ENCODE data around the gene DGLUCY.
A peak's percentile ranks its signal among the peaks of the same experiment; 100 is the strongest.
"Not testable (repeated sequence)": the region's sequence is repeated elsewhere in the genome, so short reads cannot be mapped to it uniquely, and the experiment has no call there.

The DGLUCY gene

DNA sequence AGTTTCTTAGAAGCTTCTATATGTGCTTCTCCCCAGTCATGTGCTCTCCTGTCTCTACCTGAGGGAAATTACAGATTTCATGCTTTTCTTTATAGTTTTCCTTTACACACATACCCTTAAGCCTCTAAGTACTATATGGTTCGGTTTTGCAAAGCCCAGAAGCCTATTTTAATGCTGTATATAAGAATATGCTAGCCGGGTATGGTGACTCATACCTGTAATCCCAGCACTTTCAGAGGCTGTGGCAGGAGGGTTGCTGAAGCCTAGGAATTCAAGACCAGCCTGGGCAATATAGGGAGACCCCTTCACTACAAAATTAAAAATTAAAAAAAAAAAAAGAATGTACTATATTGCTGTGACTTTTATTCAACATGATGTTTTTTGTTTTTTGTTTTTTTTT, 15.4 kb downstream of the DGLUCY start:
- FAIRE-seq: no peak
- DNase-seq (ENCODE audit: extremely low spot score, insufficient read length, low read depth): no peak

DNA sequence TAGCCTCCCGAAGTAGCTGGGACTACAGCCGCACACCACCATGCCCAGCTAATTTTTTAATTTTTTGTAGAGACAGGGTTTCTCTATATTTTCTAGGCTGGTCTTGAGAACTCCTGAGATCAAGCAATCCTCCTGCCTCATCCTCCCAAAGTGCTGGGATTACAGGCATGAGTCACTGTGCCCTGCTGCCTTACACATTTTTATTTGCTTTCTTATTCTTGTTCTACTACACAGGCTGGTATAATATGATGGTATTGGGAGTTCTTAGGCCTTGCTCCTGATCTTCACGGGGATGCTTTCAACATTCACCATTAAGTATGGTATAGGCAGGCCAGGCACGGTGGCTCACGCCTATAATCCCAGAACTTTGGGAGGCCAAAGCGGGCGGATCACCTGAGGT, 21.2 kb downstream of the DGLUCY start:
- no peak for FAIRE-seq
- DNase-seq (ENCODE audit: extremely low spot score, insufficient read length, low read depth): no peak

DNA sequence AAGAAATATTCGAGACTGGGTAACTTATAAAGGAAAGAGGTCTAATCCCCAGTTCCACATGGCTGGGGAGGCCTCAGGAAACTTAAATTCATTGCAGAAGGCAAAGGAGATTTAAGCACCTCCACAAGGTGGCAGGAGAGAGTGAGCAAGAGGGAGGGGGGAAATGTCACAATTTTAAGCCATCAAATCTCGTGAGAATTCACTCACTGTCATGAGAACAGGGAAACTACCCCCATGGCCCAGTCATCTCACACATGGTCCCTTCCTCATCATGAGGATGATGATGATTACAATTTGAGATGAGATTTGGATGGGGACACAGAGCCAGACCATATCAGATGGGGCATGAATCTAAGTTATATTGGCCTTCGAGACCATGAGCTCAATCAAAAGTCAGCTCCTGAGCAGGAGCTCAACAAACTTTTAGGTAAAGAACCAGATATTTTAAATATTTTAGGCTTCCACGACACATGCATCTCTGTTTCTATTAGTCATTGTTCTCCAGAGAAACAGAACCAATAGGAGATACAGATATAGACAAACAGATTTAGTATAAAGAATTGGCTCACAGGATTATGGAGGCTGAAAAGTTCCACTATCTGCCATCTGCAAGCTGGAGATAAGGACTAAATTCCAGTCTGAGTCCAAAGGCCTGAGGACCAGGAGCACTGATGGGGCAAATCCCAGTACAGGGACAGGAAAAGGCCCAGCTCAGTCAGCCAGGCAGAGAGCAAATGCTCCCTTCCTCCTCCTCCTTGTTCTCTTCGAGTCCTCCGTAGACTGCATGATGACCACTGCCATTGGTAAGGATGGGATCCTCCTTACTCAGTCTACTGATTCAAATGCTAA, 24.9 kb downstream of the DGLUCY start:
- no peak for DNase-seq (ENCODE audit: extremely low spot score, insufficient read length, low read depth)
- FAIRE-seq: peak; percentile 61

DNA sequence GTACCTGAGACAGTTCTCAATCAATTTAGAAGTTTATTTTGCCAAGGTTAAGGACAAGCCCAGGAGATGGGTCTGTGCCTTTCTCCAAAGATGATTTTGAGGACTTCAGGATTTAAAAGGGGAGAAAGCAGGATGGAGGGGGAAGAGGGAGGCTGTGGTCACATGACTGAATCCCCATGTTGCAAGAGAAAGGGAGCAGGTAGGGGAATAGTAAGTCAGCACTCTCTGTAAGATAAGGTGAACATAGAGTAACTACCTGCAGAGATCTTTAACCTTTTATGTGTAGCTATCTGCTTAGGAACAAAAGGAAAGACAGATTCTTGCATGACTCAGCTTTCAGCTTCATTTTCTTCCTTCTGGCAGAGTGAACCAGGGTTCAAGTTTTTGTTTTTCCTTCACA, 25.9 kb downstream of the DGLUCY start:
- FAIRE-seq: no peak

DNA sequence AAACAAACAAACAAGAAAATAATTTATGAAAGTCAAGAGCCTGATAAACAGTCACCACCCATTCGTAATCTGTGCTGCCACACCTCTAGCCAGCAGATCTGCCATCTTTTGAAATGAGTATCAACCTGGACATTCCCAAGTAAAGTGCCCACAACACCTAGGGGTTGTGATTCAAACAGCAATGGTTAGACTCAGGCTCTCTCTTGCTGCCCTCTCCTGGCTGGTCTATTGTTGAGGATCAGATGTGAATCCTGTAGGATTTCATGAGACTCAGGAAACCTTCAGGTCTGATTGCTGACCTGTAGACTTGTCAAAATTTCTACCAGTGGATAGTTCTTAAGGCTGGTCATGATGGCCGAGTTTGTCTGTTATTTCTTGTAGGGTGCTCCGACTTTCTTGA, 26.8 kb downstream of the DGLUCY start:
- no peak for DNase-seq (ENCODE audit: extremely low spot score, insufficient read length, low read depth)
- FAIRE-seq: no peak

More for the DNA sequence above, 25.9 kb downstream of the DGLUCY start:
- no peak for DNase-seq (ENCODE audit: extremely low spot score, insufficient read length, low read depth)

DNA sequence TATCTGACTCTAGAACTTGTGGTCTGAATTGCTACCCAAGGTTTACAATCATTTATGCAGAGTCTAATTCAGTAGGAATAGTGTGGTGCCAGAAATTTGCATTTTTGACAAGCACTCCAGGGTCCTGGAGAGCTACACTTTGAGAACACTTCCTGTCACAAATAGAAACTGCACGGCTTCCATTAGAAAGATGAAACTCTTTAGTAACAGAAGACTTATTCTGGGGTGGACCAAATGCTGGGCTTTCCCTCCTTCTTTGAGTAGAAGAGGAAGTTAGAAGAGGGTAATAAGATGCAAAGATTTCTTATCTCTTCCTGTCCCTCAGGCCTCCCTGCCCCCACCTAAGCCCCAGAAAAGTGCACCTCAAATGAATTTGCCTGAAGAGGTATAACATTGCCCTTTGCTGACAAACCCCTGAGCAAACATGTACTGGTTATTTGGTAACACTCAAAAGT, 28.4 kb downstream of the DGLUCY start:
- DNase-seq (ENCODE audit: extremely low spot score, insufficient read length, low read depth) (peak; percentile 49), FAIRE-seq (peak; percentile 81)

DNA sequence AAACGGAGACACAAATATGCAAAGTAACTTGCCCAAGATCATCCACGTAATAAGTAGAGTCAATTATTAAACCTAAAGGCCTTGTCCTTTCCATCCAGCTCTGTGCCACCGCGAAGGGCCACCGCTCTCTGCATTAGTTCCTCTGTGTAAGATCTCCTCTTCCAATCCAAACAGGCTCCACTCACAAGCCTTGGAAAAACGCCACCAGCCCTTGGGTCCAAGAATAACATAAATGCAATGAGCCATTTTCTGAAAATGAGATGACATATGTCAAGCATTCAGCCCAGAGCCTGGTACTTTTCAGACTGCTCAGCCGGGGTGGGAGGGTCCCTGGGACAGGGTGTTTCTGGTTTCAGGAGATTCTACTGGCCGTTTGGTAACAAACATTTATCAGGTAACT, 30.0 kb downstream of the DGLUCY start:
- DNase-seq (ENCODE audit: extremely low spot score, insufficient read length, low read depth) (no peak), FAIRE-seq (no peak)

DNA sequence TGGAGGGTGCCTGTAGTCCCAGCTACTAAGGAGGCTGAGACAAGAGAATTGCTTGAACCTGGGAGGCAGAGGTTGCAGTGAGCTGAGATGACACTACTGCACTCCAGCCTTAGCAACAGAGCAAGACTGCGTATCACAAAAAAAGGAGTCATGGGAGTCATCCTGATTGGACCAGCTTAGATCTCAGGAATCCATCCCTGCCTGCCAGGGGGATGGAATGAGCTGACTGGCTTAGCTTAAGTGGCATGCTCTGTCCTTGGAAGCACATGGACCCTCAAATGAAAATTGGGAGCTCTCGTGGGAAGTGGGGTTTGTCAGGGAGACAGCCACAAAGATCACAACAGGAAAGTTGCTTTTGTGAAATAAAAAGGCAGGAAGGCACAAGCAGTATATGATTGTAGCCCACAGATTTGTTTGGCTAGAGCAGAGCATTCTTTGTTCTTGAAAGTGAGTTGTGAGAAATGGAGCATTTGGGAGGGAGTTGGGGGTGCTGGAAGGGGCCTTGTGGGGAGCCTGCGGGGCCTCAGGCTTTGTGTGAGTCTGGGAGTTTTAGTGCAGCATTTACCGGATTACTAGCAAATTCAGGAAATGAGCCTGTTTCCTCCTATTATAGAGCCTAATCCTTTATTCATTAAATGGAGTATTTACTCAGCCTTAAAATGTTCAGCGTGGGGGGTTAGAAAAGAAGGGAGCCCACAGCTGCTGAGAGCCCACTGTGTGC, 30.7 kb downstream of the DGLUCY start:
- FAIRE-seq (no peak), DNase-seq (ENCODE audit: extremely low spot score, insufficient read length, low read depth) (no peak)

DNA sequence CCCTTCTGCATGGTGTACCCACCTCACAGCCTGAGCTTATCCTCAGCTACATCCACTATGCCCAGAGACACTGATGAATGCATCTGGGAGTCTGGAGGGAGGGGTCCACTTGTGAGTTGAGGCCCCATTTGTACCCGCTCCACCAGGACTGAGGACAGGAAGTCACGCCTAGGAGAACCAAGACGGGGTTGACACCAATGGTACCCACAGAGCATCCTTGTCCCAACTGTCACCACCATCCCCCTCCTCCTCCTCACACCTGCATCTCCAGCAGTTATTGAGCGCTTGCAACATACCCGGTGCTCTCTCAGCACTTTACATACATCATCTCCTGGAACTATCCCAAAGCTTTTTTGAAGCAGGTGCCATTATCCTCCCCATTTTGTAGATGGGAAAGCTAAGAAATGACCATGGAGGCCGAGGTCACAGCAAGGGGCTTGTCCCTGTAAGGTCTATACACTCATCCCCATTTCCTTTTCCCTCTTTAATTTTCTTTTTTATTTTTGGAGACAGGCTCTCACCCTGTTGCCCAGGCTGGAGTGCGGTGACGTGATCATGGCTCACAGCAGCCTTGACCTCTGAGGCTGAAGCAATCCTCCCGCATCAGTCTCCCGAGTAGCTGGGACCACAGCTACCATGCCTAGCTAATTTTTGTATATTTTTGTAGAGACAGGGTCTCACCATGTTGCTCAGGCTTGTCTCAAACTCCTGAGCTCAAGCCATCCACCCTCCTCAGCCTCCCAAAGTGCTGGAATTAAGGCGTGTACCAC, 31.7 kb downstream of the DGLUCY start:
- DNase-seq (ENCODE audit: extremely low spot score, insufficient read length, low read depth) (no peak), FAIRE-seq (no peak)

DNA sequence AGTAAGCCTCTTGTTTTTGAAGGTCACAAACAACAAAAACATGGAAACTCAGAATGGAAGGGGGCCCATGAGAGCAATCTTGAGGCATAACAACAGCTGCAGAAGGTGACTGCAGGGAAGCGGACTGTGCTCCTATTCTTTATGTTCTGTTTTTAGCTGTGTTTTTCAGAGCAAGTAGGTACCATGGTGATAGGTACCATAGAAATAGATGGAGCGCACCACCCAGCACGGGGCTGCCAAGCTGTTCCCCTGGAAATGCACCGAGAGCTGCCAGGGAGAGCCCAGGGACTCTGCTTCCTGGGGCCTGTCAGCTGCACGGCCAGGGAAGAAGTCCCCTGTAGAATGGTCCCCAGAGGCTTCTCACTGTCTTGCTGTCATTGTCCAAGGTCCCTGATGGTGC, 32.8 kb downstream of the DGLUCY start:
- DNase-seq (ENCODE audit: extremely low spot score, insufficient read length, low read depth) (no peak), FAIRE-seq (no peak)

DNA sequence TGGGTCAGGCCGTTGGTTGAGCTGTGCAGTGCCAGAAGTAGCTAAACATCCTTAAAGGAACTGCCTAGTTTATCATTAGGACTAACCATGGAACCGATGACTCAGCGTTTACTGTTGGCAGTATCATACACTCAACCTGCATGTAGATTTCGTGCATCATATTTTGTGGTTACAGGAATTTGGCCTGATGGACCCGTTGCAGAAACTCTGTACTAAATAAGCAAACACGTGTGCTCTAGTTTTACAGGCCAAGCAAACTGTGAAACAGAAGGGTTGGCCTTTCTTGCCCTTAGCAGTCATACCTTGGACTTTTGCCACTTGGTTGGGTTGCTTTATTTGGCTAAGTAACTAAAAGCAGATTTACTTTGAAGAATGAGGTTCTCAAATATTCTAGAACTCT, 35.6 kb downstream of the DGLUCY start:
- DNase-seq (ENCODE audit: extremely low spot score, insufficient read length, low read depth) (no peak), FAIRE-seq (no peak)

DNA sequence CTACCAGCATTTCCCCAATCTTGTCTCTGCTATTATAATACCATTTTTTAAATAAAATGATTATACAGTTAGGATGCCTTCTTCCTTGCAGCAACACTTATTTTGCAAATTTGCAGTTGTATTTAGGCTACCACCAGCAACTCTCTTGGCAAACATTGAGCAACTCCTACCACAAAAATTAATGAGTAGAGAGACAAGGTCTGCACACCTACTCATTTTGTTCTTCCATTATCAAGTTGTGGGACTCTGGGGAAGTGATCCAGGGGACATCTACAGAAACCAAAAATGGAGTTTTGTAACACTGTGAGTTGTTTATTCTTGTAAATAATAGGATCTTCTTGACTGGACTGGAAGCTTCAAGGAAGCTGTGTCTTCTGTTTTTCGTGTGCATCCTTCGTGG, 38.6 kb downstream of the DGLUCY start:
- FAIRE-seq (no peak), DNase-seq (ENCODE audit: extremely low spot score, insufficient read length, low read depth) (no peak)

DNA sequence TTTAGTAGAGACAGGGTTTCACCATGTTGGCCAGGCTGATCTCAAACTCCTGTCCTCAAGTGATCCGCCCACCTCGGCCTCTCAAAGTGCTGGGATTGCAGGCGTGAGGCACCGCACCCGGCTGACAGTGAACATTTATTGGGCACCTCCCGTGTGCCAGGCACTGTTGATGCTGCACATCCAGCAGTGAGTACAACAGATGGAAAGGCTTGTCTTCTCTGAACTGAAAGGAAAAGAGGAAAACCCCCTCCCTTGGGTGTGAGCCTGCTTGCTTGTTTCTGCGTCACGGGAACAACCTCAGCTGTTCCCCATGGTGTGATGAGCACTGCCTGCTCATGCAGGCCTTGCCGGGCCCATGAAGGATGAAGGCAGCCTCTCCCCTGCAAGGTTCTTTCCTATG, 39.5 kb downstream of the DGLUCY start:
- no peak for DNase-seq (ENCODE audit: extremely low spot score, insufficient read length, low read depth)
- no peak for FAIRE-seq

DNA sequence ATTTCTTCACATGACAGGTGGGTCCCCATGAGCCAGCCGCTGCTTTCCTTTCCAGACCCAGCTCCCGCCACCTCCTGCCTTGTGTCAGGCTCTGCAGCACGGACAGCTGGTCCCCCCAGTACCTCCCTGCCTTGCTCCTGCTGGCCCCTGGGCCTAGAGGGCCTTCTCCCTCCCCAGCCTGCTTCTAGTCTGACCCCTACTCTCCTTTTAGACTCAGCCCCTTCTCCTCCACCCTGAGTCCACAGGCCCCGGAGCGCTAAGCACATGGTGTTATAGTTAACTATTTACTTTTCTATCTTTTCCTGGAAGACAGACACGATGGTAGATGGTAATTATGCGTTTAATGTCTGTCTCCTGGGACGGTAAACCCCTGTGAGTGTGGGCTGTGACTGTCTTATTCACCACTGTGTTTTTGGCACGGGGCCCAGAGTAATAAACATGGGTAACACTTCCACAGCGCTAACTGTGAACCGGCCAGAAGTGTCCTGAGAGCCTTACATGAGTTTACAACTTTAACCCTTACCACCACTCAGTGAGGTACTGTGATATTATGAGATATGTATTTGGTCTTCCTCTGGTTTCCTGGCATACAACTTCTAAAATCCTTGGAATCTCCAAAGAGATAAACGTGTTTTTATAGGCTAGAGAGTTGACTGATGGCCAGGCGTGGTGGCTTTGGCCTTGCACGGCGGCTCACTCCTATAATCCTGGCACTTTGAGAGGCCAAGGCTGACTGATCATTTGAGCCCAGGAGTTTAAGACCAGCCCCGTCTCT, 41.2 kb downstream of the DGLUCY start:
- FAIRE-seq (no peak), DNase-seq (ENCODE audit: extremely low spot score, insufficient read length, low read depth) (no peak)

DNA sequence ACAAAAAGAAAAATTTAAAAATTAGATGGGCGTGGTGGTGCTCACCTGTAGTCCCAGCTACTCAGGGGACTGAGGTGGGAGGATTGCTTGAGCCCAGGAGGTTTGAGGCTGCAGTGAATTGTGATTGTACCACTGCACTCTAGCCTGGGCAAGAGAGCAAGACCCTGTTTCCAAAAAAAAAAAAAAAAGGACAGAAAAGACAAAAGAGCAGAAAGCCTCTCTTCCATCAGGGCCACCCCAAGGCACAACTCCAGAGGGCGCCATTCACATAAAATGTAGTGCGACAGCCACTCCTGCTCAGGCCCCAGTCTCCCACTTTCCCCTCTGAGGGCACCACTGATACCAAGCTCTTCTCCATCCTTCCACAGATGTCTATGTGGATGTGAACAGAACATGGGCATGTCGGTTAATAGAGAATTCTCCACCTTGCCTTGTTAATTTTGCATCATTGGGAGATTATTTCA, 41.8 kb downstream of the DGLUCY start:
- FAIRE-seq: no peak
- DNase-seq (ENCODE audit: extremely low spot score, insufficient read length, low read depth): no peak

DNA sequence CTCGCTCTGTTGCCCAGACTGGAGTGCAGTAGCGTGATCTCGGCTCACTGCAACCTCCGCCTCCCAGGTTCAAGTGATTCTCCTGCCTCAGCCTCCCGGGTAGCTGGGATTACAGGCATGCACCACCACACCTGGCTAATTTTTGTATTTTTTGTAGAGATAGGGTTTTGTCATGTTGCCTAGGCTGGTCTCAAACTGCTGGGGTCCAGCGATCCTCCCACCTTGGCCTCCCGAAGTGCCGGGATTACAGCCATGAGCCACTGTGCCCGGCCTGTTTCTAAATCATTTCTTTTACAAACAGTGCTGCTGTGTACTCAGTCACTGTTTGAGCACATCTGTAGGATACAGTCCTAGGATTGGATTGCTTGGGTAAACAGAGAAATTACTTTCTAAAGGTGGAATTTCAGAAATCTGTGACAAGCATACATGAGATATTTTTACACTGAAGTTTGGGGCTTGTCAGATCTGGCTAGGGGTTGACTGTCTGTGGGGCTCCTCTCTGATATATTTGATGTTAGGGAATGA, 42.3 kb downstream of the DGLUCY start:
- FAIRE-seq; DNase-seq (ENCODE audit: extremely low spot score, insufficient read length, low read depth): not testable (repeated sequence)

DNA sequence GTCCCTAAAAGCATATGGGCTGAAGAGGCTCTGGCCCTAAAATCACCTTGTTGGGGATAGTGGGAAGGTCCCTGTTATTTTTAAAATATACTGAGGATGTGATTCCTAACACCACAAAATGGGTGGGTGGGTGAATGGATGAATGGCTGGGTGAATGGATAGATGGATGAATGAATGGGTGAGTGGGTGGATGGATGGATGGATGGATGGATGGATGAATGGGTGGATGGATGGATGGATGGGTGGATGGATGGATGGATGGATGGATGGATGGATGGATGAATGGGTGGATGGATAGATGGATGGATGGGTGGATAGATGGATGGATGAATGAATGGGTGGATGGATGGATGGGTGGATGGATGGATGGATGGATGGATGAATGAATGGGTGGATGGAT, 43.0 kb downstream of the DGLUCY start:
- FAIRE-seq; DNase-seq (ENCODE audit: extremely low spot score, insufficient read length, low read depth): not testable (repeated sequence)

DNA sequence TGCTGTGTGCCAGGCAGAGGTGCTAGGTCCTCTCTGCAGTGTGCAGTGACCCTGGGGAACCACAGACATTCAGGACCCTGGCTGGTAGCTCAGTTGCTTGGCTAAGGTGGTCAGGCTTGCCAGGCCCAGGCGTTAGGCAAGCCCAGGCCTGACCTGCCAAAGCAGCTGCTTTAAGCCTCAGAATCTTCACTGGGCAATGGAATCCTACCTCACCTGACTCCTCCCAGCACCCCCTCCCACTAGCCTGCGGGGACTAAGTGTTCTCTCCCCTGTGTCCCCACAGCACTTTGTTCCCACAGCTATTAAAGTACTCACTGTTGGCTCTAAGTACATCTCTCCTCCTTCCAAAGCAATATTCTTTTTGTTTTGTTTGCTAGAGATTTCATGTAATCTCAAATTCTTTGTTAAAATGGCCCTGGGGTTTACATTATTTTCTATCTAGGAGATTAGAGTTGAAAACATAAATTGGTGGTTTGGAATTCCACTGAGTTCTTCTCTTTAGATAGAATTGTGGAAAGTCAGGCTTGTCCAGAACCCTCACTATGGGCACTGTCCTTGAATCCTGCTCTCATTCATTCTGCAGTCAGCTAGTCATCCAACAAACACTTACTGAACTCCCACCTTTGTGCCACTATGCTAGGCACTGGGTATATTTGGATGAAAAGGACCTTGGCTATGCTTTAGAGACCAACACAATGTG, 44.4 kb downstream of the DGLUCY start:
- DNase-seq (ENCODE audit: extremely low spot score, insufficient read length, low read depth) (no peak), FAIRE-seq (no peak)

DNA sequence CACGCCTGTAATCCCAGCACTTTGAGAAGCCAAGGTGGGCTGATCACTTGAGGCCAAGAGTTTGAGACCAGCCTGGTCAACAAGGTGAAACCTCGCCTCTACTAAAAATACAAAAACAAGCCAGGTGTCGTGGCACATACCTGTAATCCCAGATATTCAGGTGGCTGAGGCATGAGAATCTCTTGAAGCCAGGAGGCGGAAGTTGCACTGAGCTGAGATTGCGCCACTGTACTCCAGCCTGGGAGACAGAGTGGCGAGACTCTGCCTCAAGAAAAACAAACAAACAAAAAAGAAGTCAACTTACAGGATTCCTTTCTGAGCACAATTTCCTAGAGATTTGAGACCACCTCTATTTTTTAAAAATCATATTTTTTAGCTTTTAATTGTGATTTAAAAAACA, 45.3 kb downstream of the DGLUCY start:
- FAIRE-seq: no peak
- no peak for DNase-seq (ENCODE audit: extremely low spot score, insufficient read length, low read depth)
